ENCODE measurements around the gene HIPK2. TPM values are rescaled to one million over a fixed set of nuclear protein-coding genes. Genes with fewer than 3 reads are reported as not detected.

HIPK2 gene
- total RNA-seq, 6 donors from 2014 or later = 38.6 to 59.6 (median 45.9) TPM

DNA sequence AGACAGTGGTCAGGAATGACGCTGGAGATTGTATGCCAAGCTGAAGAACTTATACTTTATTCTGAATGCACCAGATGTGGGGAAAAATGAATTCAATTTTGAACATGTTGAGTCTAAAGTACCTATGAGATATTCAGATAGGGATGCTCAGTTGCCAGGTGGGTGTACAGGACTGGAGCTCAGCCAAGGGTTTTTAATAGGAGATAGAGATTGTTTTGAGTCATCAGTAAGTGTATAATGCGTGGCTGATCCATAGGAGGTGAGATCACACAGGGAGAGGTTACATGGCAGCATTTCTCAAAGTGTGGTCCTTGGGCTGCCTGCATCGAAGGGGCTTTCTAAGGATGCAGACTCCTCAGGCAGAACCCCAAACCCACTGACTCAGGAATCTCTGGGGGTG is 6.8 kb upstream of the HIPK2 start:
- ATAC-seq (ENCODE audit: low FRiP score in 2 of 2) (no peak), DNase-seq (no peak)
- 93 to 94% methylated on average over 3 of the region's 3 CpGs for WGBS, 2 donors
- no peak overlapping the region for H3K27ac ChIP-seq
- no peaks in the 10 kb centered on the region for H3K27me3 ChIP-seq
- H3K4me1 ChIP-seq = no peaks in the 10 kb centered on the region
- no peaks in the 10 kb centered on the region for H3K36me3 ChIP-seq
- no peak overlapping the region for H3K4me3 ChIP-seq
- H3K9me3 ChIP-seq = no peaks in the 10 kb centered on the region
- TF ChIP-seq CTCF (IDR thresholded peaks at IDR 0.05) = no peak

DNA sequence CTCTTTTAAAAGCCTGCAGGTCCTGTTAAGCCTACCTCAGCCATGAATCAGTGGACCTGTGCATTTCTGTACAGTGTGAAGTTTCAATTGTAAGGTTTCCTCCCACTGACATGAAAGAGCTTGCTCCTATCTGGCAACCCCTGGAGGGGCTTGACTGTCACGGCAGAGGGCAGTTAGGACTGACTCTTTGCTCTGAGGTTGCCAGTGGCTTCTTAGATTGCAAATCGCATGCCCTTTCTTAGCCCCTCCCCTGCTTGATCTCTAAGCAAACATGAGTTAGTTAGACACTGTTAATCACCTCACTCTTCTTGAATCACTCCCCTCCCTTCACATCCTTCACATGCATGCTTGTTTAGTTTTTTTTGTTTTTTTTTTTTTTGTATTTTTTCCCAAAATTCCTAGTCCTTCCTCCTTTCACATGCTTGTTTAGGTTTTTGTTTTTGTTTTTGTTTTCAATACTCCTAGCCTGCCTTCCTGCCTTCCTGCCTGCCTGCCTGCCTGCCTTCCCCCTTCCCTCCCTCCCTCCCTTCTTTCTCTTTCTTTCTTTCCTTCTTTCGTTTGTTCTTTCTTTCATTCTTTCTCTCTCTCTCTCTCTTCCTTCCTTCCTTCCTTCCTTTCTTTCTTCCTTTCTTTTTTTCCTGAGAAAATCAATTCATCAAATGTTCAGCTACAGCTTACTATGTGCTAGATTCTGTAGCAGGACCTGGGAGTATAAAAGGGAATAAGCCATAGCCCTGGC is 6.0 kb upstream of the HIPK2 start:
- Histone ChIP-seq H3K27me3 (no peaks in the 10 kb centered on the region), H3K36me3 (no peaks in the 10 kb centered on the region), H3K4me1 (peaks cover 1 to 5% (median 2%) of the 10 kb centered on the region in 4 donors), H3K9me3 (no peaks in the 10 kb centered on the region), H3K27ac (no peak overlapping the region), H3K4me3 (no peak overlapping the region)
- 49 to 60% methylated on average over 3 of the region's 3 CpGs for WGBS, 2 donors
- DNase-seq (no peak), ATAC-seq (ENCODE audit: low FRiP score in 2 of 2) (no peak)
- no peak for TF ChIP-seq POLR2AphosphoS5 (IDR thresholded peaks at IDR 0.05)
- no peak for TF ChIP-seq POLR2A (IDR thresholded peaks at IDR 0.05)
- no peak for TF ChIP-seq CTCF (IDR thresholded peaks at IDR 0.05)
- TF ChIP-seq EP300 (IDR thresholded peaks at IDR 0.05) = no peak

DNA sequence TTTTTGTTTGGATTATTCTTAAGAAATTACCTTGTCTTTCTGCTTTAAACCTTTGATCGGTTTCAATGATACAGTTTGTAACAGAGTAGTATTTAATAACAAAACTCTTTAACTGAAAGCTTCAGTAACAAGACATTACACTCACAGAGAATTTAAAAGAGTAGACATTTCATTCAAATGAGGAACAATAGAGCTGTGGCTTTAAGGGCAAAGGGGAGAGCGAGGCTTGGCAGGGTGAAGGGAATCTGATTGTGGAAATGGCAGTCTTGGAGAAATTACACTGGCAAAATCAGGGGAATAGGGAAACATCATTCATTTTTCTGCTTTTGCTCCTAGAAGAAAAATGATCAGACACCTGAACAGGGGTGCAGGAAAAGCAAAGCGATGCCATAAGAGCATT is 5.1 kb upstream of the HIPK2 start:
- Histone ChIP-seq H3K9me3 (no peaks in the 10 kb centered on the region), H3K36me3 (no peaks in the 10 kb centered on the region), H3K4me1 (peaks cover 6 to 8% (median 6%) of the 10 kb centered on the region in 4 donors), H3K27ac (no peak overlapping the region), H3K4me3 (no peak overlapping the region), H3K27me3 (no peaks in the 10 kb centered on the region)
- no peak for TF ChIP-seq CTCF (IDR thresholded peaks at IDR 0.05)
- no peak for TF ChIP-seq POLR2A (IDR thresholded peaks at IDR 0.05)
- TF ChIP-seq POLR2AphosphoS5 (IDR thresholded peaks at IDR 0.05) = no peak
- TF ChIP-seq EP300 (IDR thresholded peaks at IDR 0.05) = no peak
- ATAC-seq (ENCODE audit: low FRiP score in 2 of 2) (no peak), DNase-seq (no peak)
- 90 to 94% methylated on average over 3 of the region's 3 CpGs for WGBS, 2 donors

GRCh38 chr7:139777133-139777891 is 486 bp downstream of the HIPK2 start:
- Histone ChIP-seq H3K27me3 (no peaks in the 10 kb centered on the region), H3K36me3 (no peaks in the 10 kb centered on the region), H3K4me1 (peaks cover 29 to 42% (median 36%) of the 10 kb centered on the region in 4 donors), H3K4me3 (peak overlapping the region; percentile 65 to 93 (median 78)), H3K27ac (peak overlapping the region; percentile 94 to 98 (median 95)), H3K9me3 (no peaks in the 10 kb centered on the region)
- 1% methylated on average over 18 to 24 of the region's 102 CpGs for WGBS, 2 donors
- DNase-seq = peak; percentile 49 to 92
- peak in 1 of 2 donors; percentile 33 for ATAC-seq (ENCODE audit: low FRiP score in 2 of 2)
- no peak for TF ChIP-seq CTCF (IDR thresholded peaks at IDR 0.05)
- TF ChIP-seq EP300 (IDR thresholded peaks at IDR 0.05) = no peak
- TF ChIP-seq POLR2A (IDR thresholded peaks at IDR 0.05) = no peak
- no peak for TF ChIP-seq POLR2AphosphoS5 (IDR thresholded peaks at IDR 0.05)
